WTC11 (cell line): Measurements from ENCODE around the gene CRYBB1.

Experiments used
- FOXJ3 ChIP-seq: sonication (generic); formaldehyde crosslinking; IDR thresholded peaks from 2 replicates; pipeline ENCODE4 v1.9.0; 2021; ENCODE audit warnings: missing genetic modification reagents, mild to moderate bottlenecking, borderline replicate concordance
- USF2 ChIP-seq: sonication (generic); formaldehyde crosslinking; IDR thresholded peaks from 2 replicates; pipeline ENCODE4 v1.8.1; 2023; ENCODE audit warnings: mild to moderate bottlenecking, missing genetic modification reagents, moderate library complexity
- ZNF281 ChIP-seq: sonication (generic); formaldehyde crosslinking; IDR thresholded peaks from 2 replicates; pipeline ENCODE4 v1.8.0; 2023; ENCODE audit warnings: mild to moderate bottlenecking, missing genetic modification reagents
- TF ChIP-seq, protein P1 (sequence below): sonication (generic); formaldehyde crosslinking; IDR thresholded peaks from 2 replicates; pipeline ENCODE4 v1.8.0; 2022; ENCODE audit warnings: mild to moderate bottlenecking, missing genetic modification reagents

DNA sequence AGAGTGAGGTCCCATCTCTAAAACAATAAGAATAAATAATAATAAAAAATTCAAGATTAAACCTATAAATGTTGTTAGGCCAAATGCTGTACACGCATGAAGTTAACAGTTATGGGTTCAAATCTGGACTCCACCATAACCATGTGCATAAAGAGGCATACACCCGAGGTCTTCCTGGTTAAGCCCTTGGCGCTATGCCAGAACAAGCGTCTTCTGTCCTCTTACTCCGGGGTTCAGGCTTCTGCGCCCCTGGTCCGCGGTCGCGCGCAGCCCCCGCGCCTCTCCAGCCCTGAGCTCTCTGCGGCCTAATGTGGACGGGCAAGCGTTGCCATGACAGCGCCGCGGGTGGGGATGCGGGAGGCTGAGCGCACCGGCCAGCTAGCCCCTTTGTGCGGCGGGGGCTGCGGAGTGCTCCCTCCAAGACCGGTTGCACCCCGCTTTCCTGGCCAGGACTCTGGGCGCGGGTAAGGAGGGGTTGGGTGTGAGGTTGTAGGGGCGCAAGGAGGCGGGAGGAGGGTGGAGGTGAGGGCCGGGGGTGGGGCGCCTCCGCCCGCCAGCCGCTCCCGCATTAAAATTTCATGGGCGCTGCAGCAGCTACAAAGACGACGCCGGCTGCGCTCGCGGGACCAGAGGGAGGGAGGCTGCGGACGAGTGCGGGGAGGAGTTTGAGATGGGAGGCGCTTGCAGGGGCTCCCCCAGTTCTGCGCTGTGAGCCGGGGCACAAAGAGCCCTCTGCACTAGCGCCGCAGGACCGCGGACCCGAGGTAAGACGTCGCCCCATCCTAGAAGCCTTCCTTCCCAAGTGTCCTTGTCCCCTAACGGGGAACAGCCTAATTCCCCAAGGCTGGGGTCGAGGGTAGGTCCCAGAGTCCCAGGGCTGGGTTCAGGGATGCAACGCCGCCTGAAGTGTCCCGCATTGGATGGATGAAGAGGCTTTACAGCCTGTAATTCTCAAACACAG, 39.3 kb upstream of the CRYBB1 start, which contains the start of gene MIAT:
- TF ChIP-seq, protein P1, sequence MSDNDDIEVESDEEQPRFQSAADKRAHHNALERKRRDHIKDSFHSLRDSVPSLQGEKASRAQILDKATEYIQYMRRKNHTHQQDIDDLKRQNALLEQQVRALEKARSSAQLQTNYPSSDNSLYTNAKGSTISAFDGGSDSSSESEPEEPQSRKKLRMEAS (CRISPR knock-in tag), result 0 out of 2 replicates have a peak, but pooled peaks have one; percentile 35
- TF ChIP-seq ZNF281, result no peak
- no peak for TF ChIP-seq FOXJ3
- no peak for TF ChIP-seq USF2 (CRISPR knock-in tag)
